ENCODE results near the gene CEP170B. TPM values are rescaled to one million over a fixed set of nuclear protein-coding genes. Genes with fewer than 3 reads are reported as not detected.

The CEP170B gene
- total RNA-seq, 2 experiments from 2014 or later = 3.0 TPM

GRCh38 chr14:104873380-104874055 is 8.4 kb downstream of the CEP170B start:
- Mint-ChIP-seq H3K27ac (no peak overlapping the region), H3K36me3 (ENCODE audit: low read depth) (no peaks in the 10 kb centered on the region), H3K4me1 (peaks cover 5% of the 10 kb centered on the region), H3K27me3 (no peaks in the 10 kb centered on the region), H3K4me3 (no peak overlapping the region), H3K9me3 (no peaks in the 10 kb centered on the region)
- ChIA-PET CTCF (no interaction called here), POLR2A (no interaction called here)
- no peak for DNase-seq

- CTCF ChIA-PET = no interaction called here
- POLR2A ChIA-PET = no interaction called here
- H3K4me3 Mint-ChIP-seq = no peak overlapping the region
- no peaks in the 10 kb centered on the region for H3K9me3 Mint-ChIP-seq
- H3K27ac Mint-ChIP-seq = no peak overlapping the region
- H3K27me3 Mint-ChIP-seq = no peaks in the 10 kb centered on the region
- peaks cover 5% of the 10 kb centered on the region for H3K4me1 Mint-ChIP-seq
- no peak for DNase-seq
- H3K36me3 Mint-ChIP-seq (ENCODE audit: low read depth) = no peaks in the 10 kb centered on the region
Observed at GRCh38 chr14:104874110-104874531, 9.1 kb downstream of the CEP170B start.

- peaks cover 5% of the 10 kb centered on the region for H3K4me1 Mint-ChIP-seq
- H3K4me3 Mint-ChIP-seq = no peak overlapping the region
- POLR2A ChIA-PET = no interaction called here
Observed at GRCh38 chr14:104874571-104875411, 9.7 kb downstream of the CEP170B start.

GRCh38 chr14:104875412-104875751 is 10.3 kb downstream of the CEP170B start:
- H3K9me3 Mint-ChIP-seq = no peaks in the 10 kb centered on the region
- CTCF ChIA-PET = no interaction called here
- no peaks in the 10 kb centered on the region for H3K27me3 Mint-ChIP-seq
- no peak overlapping the region for H3K27ac Mint-ChIP-seq
- peaks cover 5% of the 10 kb centered on the region for H3K4me1 Mint-ChIP-seq
- H3K36me3 Mint-ChIP-seq (ENCODE audit: low read depth) = no peaks in the 10 kb centered on the region
- DNase-seq = no peak
- POLR2A ChIA-PET = no interaction called here
- no peak overlapping the region for H3K4me3 Mint-ChIP-seq

More at GRCh38 chr14:104874571-104875411, 9.7 kb downstream of the CEP170B start:
- no peak for DNase-seq
- Mint-ChIP-seq H3K27me3 (no peaks in the 10 kb centered on the region), H3K9me3 (no peaks in the 10 kb centered on the region), H3K27ac (no peak overlapping the region), H3K36me3 (ENCODE audit: low read depth) (no peaks in the 10 kb centered on the region)
- CTCF ChIA-PET = interaction anchor here (0.6 kb wide), 1 partner anchor 971 kb away, joined by 3 read pairs; no protein-coding TSS in a partner anchor

- Mint-ChIP-seq H3K4me3 (no peak overlapping the region), H3K4me1 (peaks cover 5% of the 10 kb centered on the region), H3K36me3 (ENCODE audit: low read depth) (no peaks in the 10 kb centered on the region), H3K9me3 (no peaks in the 10 kb centered on the region), H3K27me3 (no peaks in the 10 kb centered on the region), H3K27ac (no peak overlapping the region)
- no peak for DNase-seq
- ChIA-PET POLR2A (no interaction called here), CTCF (interaction anchor here (1.1 to 1.5 kb wide), 2 partner anchors 9 to 107 kb away, joined by 3 to 4 read pairs; no protein-coding TSS in a partner anchor)
Observed at GRCh38 chr14:104875811-104876210, 10.7 kb downstream of the CEP170B start.

- CTCF ChIA-PET = interaction anchor here (1.0 to 1.5 kb wide), 3 partner anchors 9 to 107 kb away, joined by 3 to 4 read pairs (median 3); no protein-coding TSS in a partner anchor
- POLR2A ChIA-PET = no interaction called here
- H3K4me3 Mint-ChIP-seq = no peak overlapping the region
Observed at GRCh38 chr14:104876251-104876699, 11.2 kb downstream of the CEP170B start.

GRCh38 chr14:104877066-104877805 is 12.2 kb downstream of the CEP170B start:
- Mint-ChIP-seq H3K36me3 (ENCODE audit: low read depth) (no peaks in the 10 kb centered on the region), H3K4me1 (peaks cover 5% of the 10 kb centered on the region), H3K27ac (no peak overlapping the region), H3K4me3 (no peak overlapping the region), H3K27me3 (no peaks in the 10 kb centered on the region), H3K9me3 (no peaks in the 10 kb centered on the region)
- ChIA-PET CTCF (interaction anchor here (1.0 to 1.5 kb wide), 2 partner anchors 80 to 108 kb away, joined by 3 to 4 read pairs; no protein-coding TSS in a partner anchor), POLR2A (no interaction called here)
- DNase-seq = no peak

More at GRCh38 chr14:104876251-104876699, 11.2 kb downstream of the CEP170B start:
- H3K27me3 Mint-ChIP-seq = no peaks in the 10 kb centered on the region
- H3K4me1 Mint-ChIP-seq = peaks cover 5% of the 10 kb centered on the region
- H3K36me3 Mint-ChIP-seq (ENCODE audit: low read depth) = no peaks in the 10 kb centered on the region
- H3K9me3 Mint-ChIP-seq = no peaks in the 10 kb centered on the region
- no peak overlapping the region for H3K27ac Mint-ChIP-seq
- DNase-seq = peak; percentile 27

- H3K27me3 Mint-ChIP-seq = no peaks in the 10 kb centered on the region
- no peaks in the 10 kb centered on the region for H3K4me1 Mint-ChIP-seq
- CTCF ChIA-PET = no interaction called here
- no peaks in the 10 kb centered on the region for H3K36me3 Mint-ChIP-seq (ENCODE audit: low read depth)
- DNase-seq = no peak
- no peak overlapping the region for H3K27ac Mint-ChIP-seq
- no peak overlapping the region for H3K4me3 Mint-ChIP-seq
- H3K9me3 Mint-ChIP-seq = no peaks in the 10 kb centered on the region
- POLR2A ChIA-PET = no interaction called here
Observed at GRCh38 chr14:104877806-104878550, 12.9 kb downstream of the CEP170B start.

GRCh38 chr14:104878582-104878981 is 13.5 kb downstream of the CEP170B start:
- Mint-ChIP-seq H3K36me3 (ENCODE audit: low read depth) (no peaks in the 10 kb centered on the region), H3K4me1 (no peaks in the 10 kb centered on the region), H3K27me3 (no peaks in the 10 kb centered on the region), H3K9me3 (no peaks in the 10 kb centered on the region), H3K4me3 (no peak overlapping the region), H3K27ac (no peak overlapping the region)
- DNase-seq = no peak
- ChIA-PET POLR2A (no interaction called here), CTCF (interaction anchor here (0.8 kb wide), 1 partner anchor 17 kb away, joined by 3 read pairs; no protein-coding TSS in a partner anchor)

GRCh38 chr14:104879201-104879982 is 14.3 kb downstream of the CEP170B start:
- Mint-ChIP-seq H3K4me1 (no peaks in the 10 kb centered on the region), H3K9me3 (no peaks in the 10 kb centered on the region), H3K27me3 (no peaks in the 10 kb centered on the region), H3K27ac (no peak overlapping the region), H3K4me3 (no peak overlapping the region), H3K36me3 (ENCODE audit: low read depth) (no peaks in the 10 kb centered on the region)
- POLR2A ChIA-PET = no interaction called here
- DNase-seq = no peak
- CTCF ChIA-PET = interaction anchor here (0.6 to 1.0 kb wide), 3 partner anchors 17 to 166 kb away, joined by 3 to 4 read pairs (median 3); no protein-coding TSS in a partner anchor

- Mint-ChIP-seq H3K4me1 (no peaks in the 10 kb centered on the region), H3K4me3 (no peak overlapping the region), H3K36me3 (ENCODE audit: low read depth) (no peaks in the 10 kb centered on the region), H3K27ac (no peak overlapping the region), H3K9me3 (no peaks in the 10 kb centered on the region), H3K27me3 (no peaks in the 10 kb centered on the region)
- ChIA-PET CTCF (interaction anchor here (0.6 to 1.0 kb wide), 2 partner anchors 29 to 166 kb away, joined by 3 to 4 read pairs; no protein-coding TSS in a partner anchor), POLR2A (no interaction called here)
- DNase-seq = no peak
Observed at GRCh38 chr14:104879983-104880565, 15.0 kb downstream of the CEP170B start.

Data from activated CD4-positive, alpha-beta T cell treated with anti-CD3 and anti-CD28 coated beads, Interleukin-2, amount 10 ng/mL, durations not matched to agents 7 days and 5 days (primary cell).